K562 (cell line): ENCODE data around the gene SLC22A23. TPM values are rescaled to one million over a fixed set of nuclear protein-coding genes. Genes with fewer than 3 reads are reported as not detected.

Experiments
- ARID2 ChIP-seq: fragments of 450-650 bp; IDR thresholded peaks from 2 replicates; pipeline ENCODE4 v1.6.1; 2017; ENCODE audit warnings: antibody characterized with exemption, mild to moderate bottlenecking
- CBFB ChIP-seq: sonication (generic); formaldehyde crosslinking; IDR thresholded peaks from 2 replicates; pipeline ENCODE4 v1.4.0; 2020; ENCODE audit warnings: mild to moderate bottlenecking, missing genetic modification reagents
- CCNT2 ChIP-seq: IDR thresholded peaks from 2 replicates; pipeline ENCODE4 v1.6.1; 2011; ENCODE audit warnings: borderline replicate concordance, low read depth, mild to moderate bottlenecking, moderate library complexity, mixed read lengths, low read length; ENCODE audit not compliant: insufficient read length; ENCODE audit errors: extremely low read depth
- JUNB ChIP-seq: fragments of 450-650 bp; formaldehyde crosslinking; conservative IDR thresholded peaks from 2 replicates; pipeline ENCODE4 v1.4.0; 2020; ENCODE audit warnings: mild to moderate bottlenecking
- KDM5B ChIP-seq: fragments of 200-600 bp; sonication (generic); IDR thresholded peaks from 2 replicates; pipeline ENCODE4 v1.6.1; 2012; ENCODE audit warnings: low read depth, mild to moderate bottlenecking, moderate library complexity, low read length, control low read depth, inconsistent platforms; ENCODE audit not compliant: insufficient replicate concordance
- KLF13 ChIP-seq: fragments of 450-650 bp; IDR thresholded peaks from 2 replicates; pipeline ENCODE4 v1.6.1; 2016; ENCODE audit warnings: missing genetic modification characterization, low read depth, mild to moderate bottlenecking, missing compliant biosample characterization, moderate library complexity, borderline replicate concordance
- NFE2 ChIP-seq: IDR thresholded peaks from 2 replicates; pipeline ENCODE4 v1.6.1; 2014; ENCODE audit warnings: antibody characterized with exemption, low read depth
- NR2C1 ChIP-seq, 2 experiments: fragments of 450-650 bp; IDR thresholded peaks; 2 replicates each; pipeline ENCODE4 v1.6.1; 2017; ENCODE audit warnings: mild to moderate bottlenecking in 2 of 2, antibody characterized with exemption in 1 of 2, inconsistent platforms in 1 of 2, missing compliant biosample characterization in 1 of 2, missing genetic modification characterization in 1 of 2
- SIX5 ChIP-seq, 2 experiments: IDR thresholded peaks; 2 replicates each; pipeline ENCODE4 v1.6.1; 2011; ENCODE audit warnings: low read length in 2 of 2, borderline replicate concordance in 1 of 2, low read depth in 1 of 2, mild to moderate bottlenecking in 1 of 2, moderate library complexity in 1 of 2; ENCODE audit not compliant: insufficient read depth in 1 of 2
- SMAD2 ChIP-seq: fragments of 150-350 bp; IDR thresholded peaks from 2 replicates; pipeline ENCODE4 v1.6.1; 2014; ENCODE audit warnings: low read depth, mild to moderate bottlenecking, low read length
- WHSC1 ChIP-seq: IDR thresholded peaks from one replicate; pipeline ENCODE4 v1.6.1; 2012; ENCODE audit warnings: low read length, control low read depth, inconsistent platforms
- ZNF436 ChIP-seq: fragments of 250-450, 450-650 bp; sonication (Bioruptor Pico); formaldehyde crosslinking; IDR thresholded peaks from 2 replicates; pipeline ENCODE4 v1.7.0; 2020; ENCODE audit warnings: mild to moderate bottlenecking
- ZNF551 ChIP-seq: fragments of 250-450 bp; sonication (Bioruptor Pico); IDR thresholded peaks from 2 replicates; pipeline ENCODE4 v1.5.0; 2021; ENCODE audit warnings: mild to moderate bottlenecking, moderate library complexity
- ZNF717 ChIP-seq: fragments of 250-450 bp; sonication (Bioruptor Pico); IDR thresholded peaks from 2 replicates; pipeline ENCODE4 v1.5.0; 2021
- polyA plus RNA-seq, 8 experiments: library from polyadenylated mRNA; depleted of rRNA in 4 of 8; stranded (reverse) in 5 of 8; unstranded in 3 of 8; fragments of >200 nt; fragmentation: Nextera tagmentation in 2 of 8; fragmentation: Illumina TruSeq in 1 of 8; extraction: Ambion mirVana in 2 of 8; extraction: Trizol in 1 of 8; gene quantifications; 2 replicates each; pipeline versions ENCODE4 v1.2.1 to v1.2.3, GENCODE V29; 2011 to 2014; ENCODE audit warnings: inconsistent platforms in 1 of 8, missing spikeins in 1 of 8
- total RNA-seq, 7 experiments: library from RNA; depleted of rRNA in 6 of 7; stranded (reverse); fragments of >200 nt in 6 of 7; fragmentation: Illumina TruSeq in 2 of 7; extraction: Trizol in 2 of 7; gene quantifications; 2 replicates each; pipeline versions ENCODE4 v1.2.1 to v1.2.3, GENCODE V29; 2011 to 2021; ENCODE audit warnings: low replicate concordance in 1 of 7
- TF ChIP-seq, protein P1 (sequence below): fragments of 250-450 bp; sonication (Bioruptor Pico); IDR thresholded peaks from 2 replicates; pipeline ENCODE4 v1.5.1; 2021; ENCODE audit warnings: mild to moderate bottlenecking
- TF ChIP-seq, protein P2 (sequence below): fragments of 450-650 bp; IDR thresholded peaks from 2 replicates; pipeline ENCODE4 v1.6.1; 2016; ENCODE audit warnings: borderline replicate concordance
- TF ChIP-seq, protein P3 (sequence below), 2 experiments: fragments of 150-350 bp in 1 of 2; IDR thresholded peaks; 2 replicates each; pipeline ENCODE4 v1.6.1; 2012 to 2016; ENCODE audit warnings: low read depth in 2 of 2, low read length in 2 of 2, mild to moderate bottlenecking in 1 of 2, moderate library complexity in 1 of 2
- TF ChIP-seq, protein P4 (sequence below): sonication (generic); formaldehyde crosslinking; IDR thresholded peaks from 2 replicates; pipeline ENCODE4 v1.8.0; 2023; ENCODE audit warnings: mild to moderate bottlenecking, missing genetic modification reagents

The SLC22A23 gene
- total and polyA plus RNA-seq, 9 of the 15 experiments (the other 6 are each of a cell fraction or from before 2014, with no cell fraction given) = 0.30 to 8.7 (median 2.5) TPM

DNA sequence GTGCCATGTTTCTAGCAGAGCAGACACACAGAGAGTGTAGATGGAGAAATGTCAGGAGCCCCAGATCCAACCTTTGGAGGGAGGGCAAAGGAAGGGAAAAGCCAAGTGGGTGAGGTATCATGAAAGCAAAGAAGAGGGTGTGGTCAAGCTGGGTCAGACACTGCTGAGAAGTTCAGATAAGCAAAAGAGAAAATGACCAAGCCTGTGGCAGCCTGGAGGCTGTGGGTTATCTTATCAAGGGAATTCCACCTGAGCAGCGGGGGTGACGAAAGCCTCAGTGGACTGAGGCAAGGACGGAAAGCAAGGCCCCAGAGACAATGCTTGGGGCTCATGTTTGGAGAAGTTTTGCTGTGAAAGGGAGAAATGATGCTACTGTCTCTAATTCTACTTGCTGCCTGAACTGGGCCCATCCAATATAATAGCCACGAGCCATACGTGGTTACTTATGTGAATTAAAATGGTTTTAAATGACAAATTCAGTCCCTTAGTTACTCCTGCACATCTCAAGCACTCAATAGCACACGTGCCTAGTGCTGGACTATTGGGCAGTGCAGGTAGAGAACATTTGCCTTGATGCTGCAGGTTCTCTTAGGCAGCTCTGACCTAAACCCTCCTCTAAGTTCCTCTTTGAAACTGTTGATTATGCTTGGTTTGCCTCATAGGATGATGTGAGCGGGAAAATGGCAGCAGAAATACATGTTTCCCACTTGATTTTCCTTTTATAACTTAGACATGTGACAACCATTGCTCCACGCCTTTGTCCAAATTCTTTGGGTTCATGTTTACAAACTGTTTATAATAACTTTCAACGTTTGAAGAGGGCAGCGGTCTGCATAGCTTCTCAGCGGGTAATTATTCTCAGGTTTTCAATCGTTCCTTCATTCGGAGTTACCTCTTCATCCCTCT is 63.7 kb downstream of the SLC22A23 start (continued):
- TF ChIP-seq ZNF436 (CRISPR knock-in tag) = no peak
- TF ChIP-seq SIX5 (IDR thresholded peaks at IDR 0.05; ENCODE audit: borderline replicate concordance in 1 of 2, insufficient read depth in 1 of 2, low read depth in 1 of 2, low read length in 2 of 2) = no peak
- TF ChIP-seq ARID2 = no peak
- no peak for TF ChIP-seq SMAD2
- TF ChIP-seq, protein P1, sequence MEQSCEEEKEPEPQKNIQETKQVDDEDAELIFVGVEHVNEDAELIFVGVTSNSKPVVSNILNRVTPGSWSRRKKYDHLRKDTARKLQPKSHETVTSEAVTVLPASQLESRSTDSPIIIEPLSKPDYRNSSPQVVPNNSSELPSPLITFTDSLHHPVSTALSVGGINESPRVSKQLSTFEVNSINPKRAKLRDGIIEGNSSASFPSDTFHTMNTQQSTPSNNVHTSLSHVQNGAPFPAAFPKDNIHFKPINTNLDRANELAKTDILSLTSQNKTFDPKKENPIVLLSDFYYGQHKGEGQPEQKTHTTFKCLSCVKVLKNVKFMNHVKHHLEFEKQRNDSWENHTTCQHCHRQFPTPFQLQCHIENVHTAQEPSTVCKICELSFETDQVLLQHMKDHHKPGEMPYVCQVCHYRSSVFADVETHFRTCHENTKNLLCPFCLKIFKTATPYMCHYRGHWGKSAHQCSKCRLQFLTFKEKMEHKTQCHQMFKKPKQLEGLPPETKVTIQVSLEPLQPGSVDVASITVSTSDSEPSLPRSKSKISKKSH (CRISPR knock-in tag) = no peak
- TF ChIP-seq NR2C1 (IDR thresholded peaks at IDR 0.05) = peak; percentile 40; the same call in 1 of the 2 replicates
- TF ChIP-seq NR2C1 (tag; IDR thresholded peaks at IDR 0.05) = peak; percentile 75
- no peak for TF ChIP-seq JUNB (CRISPR knock-in tag)
- peak; percentile 84 for TF ChIP-seq KLF13 (tag)
- no peak for TF ChIP-seq ZNF551 (CRISPR knock-in tag)
- TF ChIP-seq CCNT2 = peak; percentile 90
- TF ChIP-seq WHSC1 = no peak
- TF ChIP-seq, protein P2, sequence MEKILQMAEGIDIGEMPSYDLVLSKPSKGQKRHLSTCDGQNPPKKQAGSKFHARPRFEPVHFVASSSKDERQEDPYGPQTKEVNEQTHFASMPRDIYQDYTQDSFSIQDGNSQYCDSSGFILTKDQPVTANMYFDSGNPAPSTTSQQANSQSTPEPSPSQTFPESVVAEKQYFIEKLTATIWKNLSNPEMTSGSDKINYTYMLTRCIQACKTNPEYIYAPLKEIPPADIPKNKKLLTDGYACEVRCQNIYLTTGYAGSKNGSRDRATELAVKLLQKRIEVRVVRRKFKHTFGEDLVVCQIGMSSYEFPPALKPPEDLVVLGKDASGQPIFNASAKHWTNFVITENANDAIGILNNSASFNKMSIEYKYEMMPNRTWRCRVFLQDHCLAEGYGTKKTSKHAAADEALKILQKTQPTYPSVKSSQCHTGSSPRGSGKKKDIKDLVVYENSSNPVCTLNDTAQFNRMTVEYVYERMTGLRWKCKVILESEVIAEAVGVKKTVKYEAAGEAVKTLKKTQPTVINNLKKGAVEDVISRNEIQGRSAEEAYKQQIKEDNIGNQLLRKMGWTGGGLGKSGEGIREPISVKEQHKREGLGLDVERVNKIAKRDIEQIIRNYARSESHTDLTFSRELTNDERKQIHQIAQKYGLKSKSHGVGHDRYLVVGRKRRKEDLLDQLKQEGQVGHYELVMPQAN = no peak; the same call in 1 of the 2 replicates
- TF ChIP-seq KDM5B = no peak
- 0 out of 2 replicates have a peak, but pooled peaks have one; percentile 46 for TF ChIP-seq CBFB (CRISPR knock-in tag)
- TF ChIP-seq ZNF717 (CRISPR knock-in tag) = no peak
- TF ChIP-seq, protein P3, sequence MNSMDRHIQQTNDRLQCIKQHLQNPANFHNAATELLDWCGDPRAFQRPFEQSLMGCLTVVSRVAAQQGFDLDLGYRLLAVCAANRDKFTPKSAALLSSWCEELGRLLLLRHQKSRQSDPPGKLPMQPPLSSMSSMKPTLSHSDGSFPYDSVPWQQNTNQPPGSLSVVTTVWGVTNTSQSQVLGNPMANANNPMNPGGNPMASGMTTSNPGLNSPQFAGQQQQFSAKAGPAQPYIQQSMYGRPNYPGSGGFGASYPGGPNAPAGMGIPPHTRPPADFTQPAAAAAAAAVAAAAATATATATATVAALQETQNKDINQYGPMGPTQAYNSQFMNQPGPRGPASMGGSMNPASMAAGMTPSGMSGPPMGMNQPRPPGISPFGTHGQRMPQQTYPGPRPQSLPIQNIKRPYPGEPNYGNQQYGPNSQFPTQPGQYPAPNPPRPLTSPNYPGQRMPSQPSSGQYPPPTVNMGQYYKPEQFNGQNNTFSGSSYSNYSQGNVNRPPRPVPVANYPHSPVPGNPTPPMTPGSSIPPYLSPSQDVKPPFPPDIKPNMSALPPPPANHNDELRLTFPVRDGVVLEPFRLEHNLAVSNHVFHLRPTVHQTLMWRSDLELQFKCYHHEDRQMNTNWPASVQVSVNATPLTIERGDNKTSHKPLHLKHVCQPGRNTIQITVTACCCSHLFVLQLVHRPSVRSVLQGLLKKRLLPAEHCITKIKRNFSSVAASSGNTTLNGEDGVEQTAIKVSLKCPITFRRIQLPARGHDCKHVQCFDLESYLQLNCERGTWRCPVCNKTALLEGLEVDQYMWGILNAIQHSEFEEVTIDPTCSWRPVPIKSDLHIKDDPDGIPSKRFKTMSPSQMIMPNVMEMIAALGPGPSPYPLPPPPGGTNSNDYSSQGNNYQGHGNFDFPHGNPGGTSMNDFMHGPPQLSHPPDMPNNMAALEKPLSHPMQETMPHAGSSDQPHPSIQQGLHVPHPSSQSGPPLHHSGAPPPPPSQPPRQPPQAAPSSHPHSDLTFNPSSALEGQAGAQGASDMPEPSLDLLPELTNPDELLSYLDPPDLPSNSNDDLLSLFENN (IDR thresholded peaks at IDR 0.05; ENCODE audit: low read depth in 2 of 2, low read length in 2 of 2) = peak in 1 of 2 experiments; percentile 99; a peak in 2 of 4 replicates
- TF ChIP-seq, protein P4, sequence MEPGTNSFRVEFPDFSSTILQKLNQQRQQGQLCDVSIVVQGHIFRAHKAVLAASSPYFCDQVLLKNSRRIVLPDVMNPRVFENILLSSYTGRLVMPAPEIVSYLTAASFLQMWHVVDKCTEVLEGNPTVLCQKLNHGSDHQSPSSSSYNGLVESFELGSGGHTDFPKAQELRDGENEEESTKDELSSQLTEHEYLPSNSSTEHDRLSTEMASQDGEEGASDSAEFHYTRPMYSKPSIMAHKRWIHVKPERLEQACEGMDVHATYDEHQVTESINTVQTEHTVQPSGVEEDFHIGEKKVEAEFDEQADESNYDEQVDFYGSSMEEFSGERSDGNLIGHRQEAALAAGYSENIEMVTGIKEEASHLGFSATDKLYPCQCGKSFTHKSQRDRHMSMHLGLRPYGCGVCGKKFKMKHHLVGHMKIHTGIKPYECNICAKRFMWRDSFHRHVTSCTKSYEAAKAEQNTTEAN (CRISPR knock-in tag) = no peak
- peak; percentile 72 for TF ChIP-seq NFE2
